Measurements from ENCODE around the gene PGM2. TPM values are rescaled to one million over a fixed set of nuclear protein-coding genes. Genes with fewer than 3 reads are reported as not detected.

The PGM2 gene
- total and polyA plus RNA-seq, 7 donors, result 7.2 to 42.3 (median 30.0) TPM

DNA sequence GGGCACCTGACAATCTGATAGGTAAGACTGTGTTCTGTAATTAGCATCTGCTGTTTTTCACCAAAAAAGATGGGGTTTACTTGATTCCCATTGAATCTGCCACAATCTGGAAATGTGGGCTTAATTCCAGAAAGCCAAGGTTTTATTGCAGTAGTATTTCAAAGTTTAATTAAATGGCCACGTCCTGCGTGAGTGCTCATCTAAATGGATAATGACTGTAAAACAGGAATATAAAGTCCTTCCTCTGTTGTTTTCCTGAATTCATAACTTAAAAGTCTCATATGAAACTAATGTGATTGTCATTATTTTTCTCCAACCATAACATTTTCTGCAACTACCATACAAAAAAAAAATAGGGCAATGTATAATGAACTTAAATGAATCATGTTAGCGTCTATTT, 2.4 kb downstream of the PGM2 start:
- no peaks in the 10 kb centered on the region for H3K27me3 ChIP-seq
- H3K9me3 ChIP-seq, result no peaks in the 10 kb centered on the region
- H3K4me3 ChIP-seq, result peak overlapping the region in 1 of 4 donors; percentile 81
- DNase-seq, result no peak
- TF ChIP-seq POLR2AphosphoS5 (IDR thresholded peaks at IDR 0.05) (no peak), EP300 (IDR thresholded peaks at IDR 0.05) (no peak), POLR2A (IDR thresholded peaks at IDR 0.05) (no peak)
- TF ChIP-seq, protein P1, sequence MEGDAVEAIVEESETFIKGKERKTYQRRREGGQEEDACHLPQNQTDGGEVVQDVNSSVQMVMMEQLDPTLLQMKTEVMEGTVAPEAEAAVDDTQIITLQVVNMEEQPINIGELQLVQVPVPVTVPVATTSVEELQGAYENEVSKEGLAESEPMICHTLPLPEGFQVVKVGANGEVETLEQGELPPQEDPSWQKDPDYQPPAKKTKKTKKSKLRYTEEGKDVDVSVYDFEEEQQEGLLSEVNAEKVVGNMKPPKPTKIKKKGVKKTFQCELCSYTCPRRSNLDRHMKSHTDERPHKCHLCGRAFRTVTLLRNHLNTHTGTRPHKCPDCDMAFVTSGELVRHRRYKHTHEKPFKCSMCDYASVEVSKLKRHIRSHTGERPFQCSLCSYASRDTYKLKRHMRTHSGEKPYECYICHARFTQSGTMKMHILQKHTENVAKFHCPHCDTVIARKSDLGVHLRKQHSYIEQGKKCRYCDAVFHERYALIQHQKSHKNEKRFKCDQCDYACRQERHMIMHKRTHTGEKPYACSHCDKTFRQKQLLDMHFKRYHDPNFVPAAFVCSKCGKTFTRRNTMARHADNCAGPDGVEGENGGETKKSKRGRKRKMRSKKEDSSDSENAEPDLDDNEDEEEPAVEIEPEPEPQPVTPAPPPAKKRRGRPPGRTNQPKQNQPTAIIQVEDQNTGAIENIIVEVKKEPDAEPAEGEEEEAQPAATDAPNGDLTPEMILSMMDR (IDR thresholded peaks at IDR 0.05), result no peak
- 46 to 74% methylated on average over 3 of the region's 3 CpGs for WGBS, 2 donors
- H3K27ac ChIP-seq, result peak overlapping the region in 1 of 4 donors; percentile 94
- peaks cover 0 to 42% (median 16%) of the 10 kb centered on the region in 4 donors for H3K36me3 ChIP-seq
- peaks cover 0 to 34% (median 22%) of the 10 kb centered on the region in 4 donors for H3K4me1 ChIP-seq
- intact Hi-C loops (cut with DNase I), result loop anchor here (5.0 kb wide), 2 partner anchors 148 to 203 kb away; no protein-coding TSS in a partner anchor

DNA sequence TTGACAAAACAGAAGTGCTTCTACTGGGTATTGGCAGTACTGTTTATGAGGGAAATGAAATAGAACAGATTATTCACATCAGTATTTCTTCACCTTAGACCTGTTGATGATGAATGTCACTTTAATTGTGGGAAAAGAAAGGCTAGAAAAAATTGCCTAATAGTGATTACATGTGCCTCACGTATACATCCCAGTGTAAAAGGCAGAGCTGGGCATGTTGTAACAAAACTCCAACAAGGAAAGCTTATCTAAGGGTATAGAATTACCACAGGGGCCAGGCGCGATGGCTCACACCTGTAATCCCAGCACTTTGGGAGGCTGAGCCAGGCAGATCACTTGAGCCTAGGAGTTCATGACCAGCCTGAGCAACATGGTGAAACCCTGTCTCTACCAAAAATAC, 4.2 kb downstream of the PGM2 start:
- H3K36me3 ChIP-seq, result peaks cover 0 to 60% (median 21%) of the 10 kb centered on the region in 4 donors
- no peak overlapping the region for H3K27ac ChIP-seq
- H3K4me1 ChIP-seq, result peaks cover 0 to 27% (median 20%) of the 10 kb centered on the region in 4 donors
- H3K27me3 ChIP-seq, result no peaks in the 10 kb centered on the region
- intact Hi-C loops (cut with DNase I), result no loop called here
- 95 to 97% methylated on average over 3 of the region's 3 CpGs for WGBS, 2 donors
- no peak overlapping the region for H3K4me3 ChIP-seq
- no peak for DNase-seq
- no peak for TF ChIP-seq EP300 (IDR thresholded peaks at IDR 0.05)
- no peak for TF ChIP-seq POLR2AphosphoS5 (IDR thresholded peaks at IDR 0.05)
- TF ChIP-seq, protein P1 (IDR thresholded peaks at IDR 0.05), result no peak
- TF ChIP-seq POLR2A (IDR thresholded peaks at IDR 0.05), result no peak
- no peaks in the 10 kb centered on the region for H3K9me3 ChIP-seq

DNA sequence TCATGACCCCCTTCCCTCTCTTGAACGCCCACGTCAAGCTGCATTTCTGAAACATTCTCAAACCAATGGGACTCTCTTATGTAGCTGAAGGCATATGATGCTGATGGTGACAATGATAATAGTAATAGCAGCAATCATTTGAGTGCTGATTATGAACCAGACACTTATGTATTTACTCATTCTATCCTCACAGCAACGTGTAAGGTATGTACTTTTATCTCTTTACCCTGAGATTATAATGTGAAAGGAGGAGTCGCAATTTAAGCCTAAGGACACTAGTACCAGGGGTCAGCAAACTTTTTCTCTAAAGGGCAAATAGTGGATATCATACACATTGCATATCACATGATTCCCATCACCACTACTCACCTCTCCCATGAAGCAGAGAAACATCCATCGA, 8.5 kb downstream of the PGM2 start:
- Histone ChIP-seq H3K4me3 (no peak overlapping the region), H3K4me1 (peaks cover 0 to 22% (median 6%) of the 10 kb centered on the region in 4 donors), H3K36me3 (peaks cover 3 to 96% (median 28%) of the 10 kb centered on the region in 4 donors), H3K9me3 (no peaks in the 10 kb centered on the region), H3K27ac (no peak overlapping the region), H3K27me3 (no peaks in the 10 kb centered on the region)
- WGBS, 2 donors, result 81 to 88% methylated on average over 5 of the region's 5 CpGs
- TF ChIP-seq POLR2AphosphoS5 (IDR thresholded peaks at IDR 0.05) (no peak), POLR2A (IDR thresholded peaks at IDR 0.05) (no peak), EP300 (IDR thresholded peaks at IDR 0.05) (no peak)
- TF ChIP-seq, protein P1 (IDR thresholded peaks at IDR 0.05), result no peak
- intact Hi-C loops (cut with DNase I), result no loop called here
- DNase-seq, result no peak

GRCh38 chr4:37835806-37836205, 9.3 kb downstream of the PGM2 start:
- WGBS, 2 donors, result 80 to 81% methylated on average over 6 of the region's 6 CpGs
- intact Hi-C loops (cut with DNase I), result no loop called here
- DNase-seq, result no peak
- Histone ChIP-seq H3K27ac (peak overlapping the region in 1 of 4 donors; percentile 33), H3K4me1 (peaks cover 0 to 22% (median 6%) of the 10 kb centered on the region in 4 donors), H3K27me3 (no peaks in the 10 kb centered on the region), H3K9me3 (no peaks in the 10 kb centered on the region), H3K4me3 (no peak overlapping the region), H3K36me3 (peaks cover 7 to 95% (median 28%) of the 10 kb centered on the region in 4 donors)
- no peak for TF ChIP-seq EP300 (IDR thresholded peaks at IDR 0.05)
- TF ChIP-seq, protein P1 (IDR thresholded peaks at IDR 0.05), result no peak

GRCh38 chr4:37836274-37836673, 9.8 kb downstream of the PGM2 start:
- Histone ChIP-seq H3K4me3 (no peak overlapping the region), H3K27ac (peak overlapping the region in 2 of 4 donors; percentile 13 to 33), H3K9me3 (no peaks in the 10 kb centered on the region), H3K27me3 (no peaks in the 10 kb centered on the region), H3K36me3 (peaks cover 7 to 93% (median 29%) of the 10 kb centered on the region in 4 donors), H3K4me1 (peaks cover 0 to 22% (median 6%) of the 10 kb centered on the region in 4 donors)
- WGBS, 2 donors, result 89 to 90% methylated on average over 10 of the region's 10 CpGs
- TF ChIP-seq POLR2A (IDR thresholded peaks at IDR 0.05) (no peak), EP300 (IDR thresholded peaks at IDR 0.05) (no peak), POLR2AphosphoS5 (IDR thresholded peaks at IDR 0.05) (no peak)
- intact Hi-C loops (cut with DNase I), result no loop called here
- no peak for DNase-seq

Measured in sigmoid colon (tissue), 7 donors.